OCI-LY7 (cell line): ENCODE measurements around the gene ALLC. TPM values are rescaled to one million over a fixed set of nuclear protein-coding genes. Genes with fewer than 3 reads are reported as not detected.

Experiments
- BruUV-seq: library from RNA; stranded (reverse); fragments of 400-500 nt; replicated peaks from 2 replicates; lab custom pipeline; 2021; lab: Mats Ljungman, UMichigan
- CTCF ChIA-PET: fragments of 300-600 bp; sonication (Branson Sonifier 250); formaldehyde crosslinking; loops from one replicate; lab custom pipeline; 2022; ENCODE audit warnings: antibody characterized with exemption; ENCODE audit not compliant: unreplicated experiment; lab: Charles Lee
- POLR2A ChIA-PET: fragments of 300-600 bp; sonication (Branson Sonifier 250); formaldehyde crosslinking; loops from one replicate; lab custom pipeline; 2022; ENCODE audit warnings: antibody characterized with exemption; lab: Charles Lee
- DNase-seq: peaks from one replicate; pipeline ENCODE4 v3.0.0-alpha.2; 2015; ENCODE audit warnings: low spot score
- H2AFZ ChIP-seq: fragments of 200-600 bp; sonication (generic), shearing (Covaris generic); 2 replicates; pipeline ENCODE4 v1.6.1; 2014; ENCODE audit warnings: mild to moderate bottlenecking, antibody characterized with exemption, low read length, moderate library complexity
- H3K27ac ChIP-seq: fragments of 200-600 bp; sonication (generic); 2 replicates; pipeline ENCODE4 v1.5.1; 2014; ENCODE audit warnings: mixed run types, low read depth, mild to moderate bottlenecking, moderate library complexity, low read length, inconsistent platforms; ENCODE audit not compliant: poor library complexity, severe bottlenecking
- H3K36me3 ChIP-seq: fragments of 200-600 bp; sonication (generic); 2 replicates; pipeline ENCODE4 v1.6.1; 2014; ENCODE audit warnings: mild to moderate bottlenecking, antibody characterized with exemption, low read length, moderate library complexity, mixed read lengths; ENCODE audit not compliant: insufficient read depth
- H3K4me1 ChIP-seq: fragments of 200-600 bp; sonication (generic); 2 replicates; pipeline ENCODE4 v1.5.1; 2014; ENCODE audit warnings: mild to moderate bottlenecking, low read length; ENCODE audit not compliant: insufficient read depth, poor library complexity, severe bottlenecking
- H3K4me2 ChIP-seq: fragments of 200-600 bp; sonication (generic); 2 replicates; pipeline ENCODE4 v1.6.1; 2014; ENCODE audit warnings: mild to moderate bottlenecking, low read length
- H3K4me3 ChIP-seq: fragments of 200-600 bp; sonication (generic); 2 replicates; pipeline ENCODE4 v1.5.1; 2014; ENCODE audit warnings: mild to moderate bottlenecking, low read depth, low read length; ENCODE audit not compliant: poor library complexity, severe bottlenecking
- H3K79me2 ChIP-seq: fragments of 200-600 bp; sonication (generic); 2 replicates; pipeline ENCODE4 v1.6.1; 2016; ENCODE audit warnings: low read depth, mild to moderate bottlenecking, low read length, moderate library complexity, mixed read lengths; ENCODE audit not compliant: insufficient read depth
- H3K9me2 ChIP-seq: fragments of 200-600 bp; sonication (generic); 2 replicates; pipeline ENCODE4 v1.6.1; 2016; ENCODE audit warnings: mild to moderate bottlenecking, low read length, mixed read lengths; ENCODE audit not compliant: insufficient read depth
- H3K9me3 ChIP-seq: fragments of 200-600 bp; sonication (generic); 2 replicates; pipeline ENCODE4 v1.6.1; 2014; ENCODE audit warnings: mild to moderate bottlenecking, mixed run types, low read length, mixed read lengths
- H4K20me1 ChIP-seq: fragments of 200-600 bp; sonication (generic); 2 replicates; pipeline ENCODE4 v1.6.1; 2014; ENCODE audit warnings: mild to moderate bottlenecking, antibody characterized with exemption, low read length, moderate library complexity, mixed read lengths; ENCODE audit not compliant: insufficient read depth
- EZH2phosphoT487 ChIP-seq: fragments of 200-600 bp; sonication (generic); IDR thresholded peaks from 2 replicates; pipeline ENCODE4 v1.6.1; 2018; ENCODE audit warnings: low read depth, borderline replicate concordance, mild to moderate bottlenecking, mixed run types, antibody characterized with exemption, low read length, moderate library complexity, mixed read lengths
- intact Hi-C: fragments of 100-400 bp; cut with micrococcal nuclease; formaldehyde crosslinking; loops from one replicate; pipeline ENCODE4 v1.10.0; 2022; ENCODE audit not compliant: unreplicated experiment
- total RNA-seq, 2 experiments: library from RNA; depleted of rRNA in 1 of 2; stranded (reverse); fragments of >200 nt in 1 of 2; shearing (Covaris generic) in 1 of 2; gene quantifications; 2 replicates each; pipeline ENCODE4 v1.2.3, GENCODE V29; 2014 to 2022
- TF ChIP-seq, protein P1 (sequence below): fragments of 200-600 bp; sonication (generic); conservative IDR thresholded peaks from 2 replicates; pipeline ENCODE4 v1.5.1; 2014; ENCODE audit warnings: mild to moderate bottlenecking, antibody characterized with exemption, low read length, moderate library complexity, mixed read lengths

Gene ALLC
- total RNA-seq, 2 experiments from 2014 or later: not detected

DNA sequence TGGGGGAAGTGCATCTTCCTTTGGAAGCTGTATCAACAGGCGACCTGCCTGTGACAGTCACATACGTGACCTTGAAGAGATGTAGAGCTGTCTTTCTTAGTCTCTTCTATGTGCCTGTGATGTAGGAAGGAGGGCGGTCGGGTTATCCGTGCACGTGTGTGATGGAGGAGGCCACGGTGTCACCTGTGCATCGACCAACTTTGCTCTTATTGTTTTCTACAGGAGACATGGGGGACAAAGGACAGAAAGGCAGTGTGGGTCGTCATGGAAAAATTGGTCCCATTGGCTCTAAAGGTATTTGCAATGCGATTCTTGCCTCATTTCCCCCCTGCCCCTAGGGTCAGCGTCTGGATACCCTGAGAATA is 20.7 kb upstream of the ALLC start:
- TF ChIP-seq, protein P1, sequence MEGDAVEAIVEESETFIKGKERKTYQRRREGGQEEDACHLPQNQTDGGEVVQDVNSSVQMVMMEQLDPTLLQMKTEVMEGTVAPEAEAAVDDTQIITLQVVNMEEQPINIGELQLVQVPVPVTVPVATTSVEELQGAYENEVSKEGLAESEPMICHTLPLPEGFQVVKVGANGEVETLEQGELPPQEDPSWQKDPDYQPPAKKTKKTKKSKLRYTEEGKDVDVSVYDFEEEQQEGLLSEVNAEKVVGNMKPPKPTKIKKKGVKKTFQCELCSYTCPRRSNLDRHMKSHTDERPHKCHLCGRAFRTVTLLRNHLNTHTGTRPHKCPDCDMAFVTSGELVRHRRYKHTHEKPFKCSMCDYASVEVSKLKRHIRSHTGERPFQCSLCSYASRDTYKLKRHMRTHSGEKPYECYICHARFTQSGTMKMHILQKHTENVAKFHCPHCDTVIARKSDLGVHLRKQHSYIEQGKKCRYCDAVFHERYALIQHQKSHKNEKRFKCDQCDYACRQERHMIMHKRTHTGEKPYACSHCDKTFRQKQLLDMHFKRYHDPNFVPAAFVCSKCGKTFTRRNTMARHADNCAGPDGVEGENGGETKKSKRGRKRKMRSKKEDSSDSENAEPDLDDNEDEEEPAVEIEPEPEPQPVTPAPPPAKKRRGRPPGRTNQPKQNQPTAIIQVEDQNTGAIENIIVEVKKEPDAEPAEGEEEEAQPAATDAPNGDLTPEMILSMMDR: no peak
- no peak for TF ChIP-seq EZH2phosphoT487
- Histone ChIP-seq H3K9me2 (no peaks in the 10 kb centered on the region), H3K79me2 (no peaks in the 10 kb centered on the region), H3K4me1 (peaks cover 3% of the 10 kb centered on the region), H3K4me2 (no peak overlapping the region), H3K4me3 (no peak overlapping the region), H4K20me1 (no peaks in the 10 kb centered on the region), H3K27ac (no peak overlapping the region), H2AFZ (no peak overlapping the region), H3K9me3 (no peaks in the 10 kb centered on the region), H3K36me3 (no peaks in the 10 kb centered on the region)
- POLR2A ChIA-PET: interaction anchor here (0.6 kb wide), 1 partner anchor 27 kb away, joined by 3 read pairs; no protein-coding TSS in a partner anchor
- no TSS peak for BruUV-seq
- CTCF ChIA-PET: no interaction called here
- intact Hi-C loops: no loop called here
- no peak for DNase-seq

DNA sequence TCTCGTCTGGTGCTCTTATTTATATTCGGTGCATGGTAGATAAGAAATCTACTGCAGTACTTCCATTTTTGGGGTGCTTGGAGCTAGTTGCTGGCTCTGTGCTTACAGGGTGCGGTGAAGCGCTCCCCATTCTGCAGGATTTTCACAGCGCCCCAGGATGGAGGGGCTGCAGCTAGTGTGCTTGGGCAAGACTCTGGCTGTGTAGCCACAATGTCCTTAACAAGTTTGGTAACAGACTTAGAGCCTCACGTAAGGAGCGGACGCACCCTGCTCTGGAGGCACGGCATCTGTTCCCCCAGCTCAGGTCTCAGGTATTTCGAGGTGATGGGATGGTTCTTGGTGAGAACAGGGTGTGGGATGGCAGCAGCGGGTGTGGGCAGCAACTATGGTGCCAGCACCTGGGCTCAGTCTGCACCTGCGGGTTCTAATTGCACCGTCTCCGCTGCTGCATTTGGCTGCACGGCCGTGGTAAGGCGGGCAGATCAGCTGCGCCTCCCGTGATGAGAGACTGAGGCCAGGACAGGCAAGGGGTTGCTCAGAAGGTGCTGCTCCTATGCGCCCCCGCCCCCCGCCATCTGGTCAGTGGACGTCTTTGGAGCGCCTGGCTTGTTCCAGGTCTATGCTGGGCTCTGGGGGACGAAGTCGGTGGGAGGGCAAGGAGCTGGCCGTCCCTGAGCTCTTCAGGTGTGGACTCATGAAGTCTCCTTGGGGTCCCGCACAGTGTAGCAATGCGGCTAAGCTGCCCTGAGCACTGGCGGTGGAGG is 20.1 kb upstream of the ALLC start:
- Histone ChIP-seq H3K4me1 (peaks cover 3% of the 10 kb centered on the region), H3K9me2 (no peaks in the 10 kb centered on the region), H2AFZ (no peak overlapping the region), H3K79me2 (no peaks in the 10 kb centered on the region), H3K4me2 (no peak overlapping the region), H3K36me3 (no peaks in the 10 kb centered on the region), H3K9me3 (no peaks in the 10 kb centered on the region), H3K27ac (no peak overlapping the region), H4K20me1 (no peaks in the 10 kb centered on the region), H3K4me3 (no peak overlapping the region)
- ChIA-PET CTCF (interaction anchor here (0.5 kb wide), 1 partner anchor 589 kb away, joined by 3 read pairs; no protein-coding TSS in a partner anchor), POLR2A (interaction anchor here (0.6 to 0.8 kb wide), 3 partner anchors 14 to 27 kb away, joined by 3 to 4 read pairs (median 3); no protein-coding TSS in a partner anchor)
- intact Hi-C loops: no loop called here
- DNase-seq: no peak
- BruUV-seq: no TSS peak
- TF ChIP-seq EZH2phosphoT487: no peak
- TF ChIP-seq, protein P1: no peak

DNA sequence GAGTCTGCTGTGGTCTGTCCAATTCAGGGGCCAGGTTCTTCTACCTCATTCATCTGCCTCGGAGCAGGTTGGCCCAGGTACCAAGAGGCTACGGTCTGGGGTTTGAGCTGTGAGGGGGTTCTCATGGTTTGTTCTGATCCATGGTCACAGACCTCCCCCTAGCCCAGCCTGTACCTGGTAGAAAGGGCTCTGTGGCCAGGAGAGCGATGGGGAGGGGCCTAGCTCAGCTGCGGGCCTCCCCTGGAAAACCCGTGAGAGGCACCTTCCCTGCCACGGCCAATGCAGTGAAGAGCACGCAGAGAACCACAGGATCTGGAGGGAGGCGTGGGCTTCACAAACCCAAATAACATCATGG is 19.6 kb upstream of the ALLC start:
- H3K4me2 ChIP-seq: no peak overlapping the region
- ChIA-PET POLR2A (interaction anchor here (0.8 kb wide), 1 partner anchor 15 kb away, joined by 3 read pairs; no protein-coding TSS in a partner anchor), CTCF (interaction anchor here (0.5 kb wide), 1 partner anchor 590 kb away, joined by 3 read pairs; no protein-coding TSS in a partner anchor)
- no peaks in the 10 kb centered on the region for H3K36me3 ChIP-seq
- intact Hi-C loops: no loop called here
- DNase-seq: no peak
- H4K20me1 ChIP-seq: no peaks in the 10 kb centered on the region
- TF ChIP-seq, protein P1: no peak
- no peak for TF ChIP-seq EZH2phosphoT487
- H3K4me1 ChIP-seq: peaks cover 3% of the 10 kb centered on the region
- no peaks in the 10 kb centered on the region for H3K9me3 ChIP-seq
- H2AFZ ChIP-seq: no peak overlapping the region
- no peaks in the 10 kb centered on the region for H3K9me2 ChIP-seq
- no TSS peak for BruUV-seq
- H3K79me2 ChIP-seq: no peaks in the 10 kb centered on the region
- H3K27ac ChIP-seq: no peak overlapping the region
- H3K4me3 ChIP-seq: no peak overlapping the region
